SK-N-SH (cell line): ENCODE results near the gene SLC25A47. TPM values are rescaled to one million over a fixed set of nuclear protein-coding genes. Genes with fewer than 3 reads are reported as not detected.

Source experiments
- CTCF ChIA-PET: fragments of 300-600, 350-600 bp; formaldehyde crosslinking; extraction: SDS; loops from one replicate; lab custom pipeline; 2021; lab: Yijun Ruan, JAX
- POLR2A ChIA-PET: fragments of 350-600 bp; sonication (Branson Sonifier 250); formaldehyde crosslinking; extraction: SDS; loops from one replicate; lab custom pipeline; 2020; ENCODE audit warnings: antibody characterized with exemption, inconsistent platforms; lab: Yijun Ruan, JAX
- DNase-seq: peaks from one replicate; pipeline ENCODE4 v3.0.0; 2012
- H2AFZ ChIP-seq: fragments of 200-600 bp; sonication (generic); 2 replicates; pipeline ENCODE4 v1.8.1; 2016; ENCODE audit warnings: antibody characterized with exemption, mild to moderate bottlenecking, low read depth
- H3F3A ChIP-seq: fragments of 200-600 bp; sonication (generic); replicated peaks from 2 replicates; pipeline ENCODE3; 2016; ENCODE audit warnings: antibody characterized with exemption, mild to moderate bottlenecking; ENCODE audit not compliant: insufficient read depth
- H3K27ac ChIP-seq, 2 experiments: fragments of 200-500 bp in 1 of 2; fragments of 200-600 bp in 1 of 2; sonication (Bioruptor generic) in 1 of 2; sonication (generic), shearing (Covaris generic) in 1 of 2; 2 replicates each; pipeline versions ENCODE4 v1.5.1 to v1.6.1; 2014 to 2016; ENCODE audit warnings: low read depth in 2 of 2, inconsistent platforms in 1 of 2, low read length in 1 of 2, mild to moderate bottlenecking in 1 of 2, mixed read lengths in 1 of 2
- H3K27me3 ChIP-seq: fragments of 200-600 bp; sonication (generic), shearing (Covaris generic); 2 replicates; pipeline ENCODE4 v1.6.1; 2016; ENCODE audit warnings: mixed run types; ENCODE audit not compliant: insufficient read depth
- H3K36me3 ChIP-seq, 2 experiments: fragments of 200-500 bp in 1 of 2; fragments of 200-600 bp in 1 of 2; sonication (Bioruptor generic) in 1 of 2; sonication (generic) in 1 of 2; replicated peaks in 1 of 2; 2 replicates each; pipeline versions ENCODE3 to v1.5.1; 2014 to 2016; ENCODE audit warnings: low read length in 1 of 2, mild to moderate bottlenecking in 1 of 2; ENCODE audit not compliant: insufficient read depth in 2 of 2, control insufficient read depth in 1 of 2
- H3K4me1 ChIP-seq, 2 experiments: fragments of 200-500 bp in 1 of 2; fragments of 200-600 bp in 1 of 2; sonication (Bioruptor generic) in 1 of 2; sonication (generic), shearing (Covaris generic) in 1 of 2; 2 replicates each; pipeline versions ENCODE4 v1.5.1 to v1.6.1; 2014 to 2016; ENCODE audit warnings: low read depth in 1 of 2, low read length in 1 of 2, mixed run types in 1 of 2; ENCODE audit not compliant: insufficient read depth in 2 of 2, control insufficient read depth in 1 of 2
- H3K4me2 ChIP-seq: fragments of 200-600 bp; sonication (generic), shearing (Covaris generic); 2 replicates; pipeline ENCODE4 v1.6.1; 2017; ENCODE audit warnings: mixed run types
- H3K4me3 ChIP-seq, 2 experiments: fragments of 200-500 bp in 1 of 2; fragments of 200-600 bp in 1 of 2; sonication (Bioruptor generic) in 1 of 2; sonication (generic), shearing (Covaris generic) in 1 of 2; 2 replicates each; pipeline versions ENCODE4 v1.5.1 to v1.8.1; 2014 to 2016; ENCODE audit warnings: low read depth in 2 of 2, inconsistent platforms in 1 of 2, low read length in 1 of 2, mild to moderate bottlenecking in 1 of 2, mixed read lengths in 1 of 2, moderate library complexity in 1 of 2
- H3K79me2 ChIP-seq: fragments of 200-600 bp; sonication (generic); 2 replicates; pipeline ENCODE4 v1.8.1; 2017; ENCODE audit warnings: mild to moderate bottlenecking; ENCODE audit not compliant: insufficient read depth
- H3K9ac ChIP-seq: fragments of 200-600 bp; sonication (generic); 2 replicates; pipeline ENCODE4 v1.6.1; 2017; ENCODE audit warnings: mixed run types
- H3K9me2 ChIP-seq: fragments of 200-600 bp; sonication (generic); 2 replicates; pipeline ENCODE4 v1.6.1; 2017; ENCODE audit warnings: mixed run types
- H3K9me3 ChIP-seq: fragments of 200-600 bp; sonication (generic); 2 replicates; pipeline ENCODE4 v1.6.1; 2017; ENCODE audit warnings: mixed run types, mild to moderate bottlenecking, moderate library complexity
- H4K20me1 ChIP-seq: fragments of 200-600 bp; sonication (generic); 2 replicates; pipeline ENCODE4 v1.6.1; 2017; ENCODE audit warnings: mild to moderate bottlenecking, mixed run types; ENCODE audit not compliant: insufficient read depth
- CHD2 ChIP-seq: fragments of 150-350 bp; IDR thresholded peaks from 2 replicates; pipeline ENCODE4 v1.6.1; 2018; ENCODE audit warnings: low read length; ENCODE audit not compliant: partially characterized antibody
- FOSL2 ChIP-seq: IDR thresholded peaks from 2 replicates; pipeline ENCODE4 v1.4.0; 2012; ENCODE audit warnings: low read depth, mild to moderate bottlenecking, moderate library complexity, borderline replicate concordance
- MXI1 ChIP-seq: IDR thresholded peaks from 2 replicates; pipeline ENCODE4 v1.6.1; 2012; ENCODE audit warnings: mild to moderate bottlenecking, low read depth, low read length, improper control_type of control experiment
- NRF1 ChIP-seq: IDR thresholded peaks from 2 replicates; pipeline ENCODE4 v1.6.1; 2012; ENCODE audit warnings: low read depth, mild to moderate bottlenecking, low read length
- POLR2AphosphoS5 ChIP-seq: IDR thresholded peaks from 2 replicates; pipeline ENCODE4 v1.6.1; 2012; ENCODE audit warnings: low read depth, low read length
- RAD21 ChIP-seq: IDR thresholded peaks from 2 replicates; pipeline ENCODE4 v1.6.1; 2012; ENCODE audit warnings: mild to moderate bottlenecking, low read length
- RFX5 ChIP-seq: IDR thresholded peaks from 2 replicates; pipeline ENCODE4 v1.6.1; 2012; ENCODE audit warnings: mild to moderate bottlenecking, improper control_type of control experiment, low read length
- TAF1 ChIP-seq: IDR thresholded peaks from 2 replicates; pipeline ENCODE4 v1.6.1; 2012; ENCODE audit warnings: low read depth, mild to moderate bottlenecking, low read length, moderate library complexity, borderline replicate concordance
- TCF12 ChIP-seq: IDR thresholded peaks from 2 replicates; pipeline ENCODE4 v1.4.0; 2012
- YY1 ChIP-seq: IDR thresholded peaks from 2 replicates; pipeline ENCODE4 v1.4.0; 2012; ENCODE audit warnings: low read depth, mild to moderate bottlenecking
- WGBS: methylation state at CpG from one replicate; pipeline ENCODE4 v1.1.6; 2017; ENCODE audit warnings: low lambda C conversion rate; 5-methylcytosine and 5-hydroxymethylcytosine counted together
- polyA plus RNA-seq, 3 experiments: library from polyadenylated mRNA; depleted of rRNA; stranded (reverse); fragments of >200 nt; gene quantifications; 2 replicates each; pipeline ENCODE4 v1.2.3, GENCODE V29; 2012
- TF ChIP-seq, protein P1 (sequence below): IDR thresholded peaks from 2 replicates; pipeline ENCODE4; 2012
- TF ChIP-seq, protein P2 (sequence below): IDR thresholded peaks from 2 replicates; pipeline ENCODE4 v1.6.1; 2012; ENCODE audit warnings: mild to moderate bottlenecking, low read depth, low read length, moderate library complexity
- TF ChIP-seq, protein P3 (sequence below): fragments of 150-350 bp; IDR thresholded peaks from 2 replicates; pipeline ENCODE4 v1.6.1; 2017; ENCODE audit warnings: antibody characterized with exemption, low read length, low read depth, borderline replicate concordance
- TF ChIP-seq, protein P4 (sequence below): fragments of 200-600 bp; sonication (generic); IDR thresholded peaks from 2 replicates; pipeline ENCODE4 v1.6.1; 2017; ENCODE audit warnings: antibody characterized with exemption, mild to moderate bottlenecking, moderate library complexity
- TF ChIP-seq, protein P5 (sequence below): fragments of 150-350 bp; IDR thresholded peaks from 2 replicates; pipeline ENCODE4 v1.6.1; 2016; ENCODE audit warnings: mild to moderate bottlenecking, low read depth, low read length
- TF ChIP-seq, protein P6 (sequence below): IDR thresholded peaks from 2 replicates; pipeline ENCODE4 v1.4.0; 2012; ENCODE audit warnings: low read depth

Gene SLC25A47
- polyA plus RNA-seq, 1 of the 3 experiments (the other 2 are of a cell fraction) = not detected

DNA sequence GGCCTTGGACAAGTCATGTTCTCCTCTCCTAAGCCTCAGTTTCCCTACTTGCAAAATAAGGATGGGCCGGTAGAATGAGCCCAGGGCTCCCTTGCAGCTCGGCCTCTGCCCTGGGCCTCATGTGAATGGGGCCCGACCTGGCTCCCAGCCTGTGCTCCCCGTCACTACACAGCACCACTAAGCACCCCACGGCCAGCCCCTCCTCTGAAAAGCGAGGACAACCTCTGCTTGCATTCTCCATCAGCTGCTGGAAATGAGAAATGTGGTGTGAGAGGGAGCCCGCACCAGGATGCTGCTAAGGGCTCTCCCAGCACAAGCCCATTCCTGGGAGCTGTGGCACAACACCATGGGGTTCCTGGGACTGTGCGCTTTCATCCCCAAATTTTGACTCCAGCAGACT lies 10.2 kb downstream of the SLC25A47 start:
- no peak overlapping the region for H3K27ac ChIP-seq
- ChIA-PET CTCF (no interaction called here), POLR2A (no interaction called here)
- H3K4me1 ChIP-seq = no peaks in the 10 kb centered on the region; a peak in 1 of 4 replicates
- H3K9me2 ChIP-seq = no peaks in the 10 kb centered on the region
- H3K9me3 ChIP-seq = no peaks in the 10 kb centered on the region
- H3F3A ChIP-seq = no peaks in the 10 kb centered on the region
- H2AFZ ChIP-seq = no peak overlapping the region
- 95% methylated on average over 5 of the region's 8 CpGs for WGBS
- no peaks in the 10 kb centered on the region for H3K79me2 ChIP-seq
- H3K9ac ChIP-seq = no peak overlapping the region
- H3K4me3 ChIP-seq = no peak overlapping the region
- TF ChIP-seq TAF1 (no peak), TCF12 (no peak), YY1 (no peak), CHD2 (no peak), RFX5 (no peak), RAD21 (no peak), NRF1 (no peak), MXI1 (no peak)
- TF ChIP-seq, protein P1, sequence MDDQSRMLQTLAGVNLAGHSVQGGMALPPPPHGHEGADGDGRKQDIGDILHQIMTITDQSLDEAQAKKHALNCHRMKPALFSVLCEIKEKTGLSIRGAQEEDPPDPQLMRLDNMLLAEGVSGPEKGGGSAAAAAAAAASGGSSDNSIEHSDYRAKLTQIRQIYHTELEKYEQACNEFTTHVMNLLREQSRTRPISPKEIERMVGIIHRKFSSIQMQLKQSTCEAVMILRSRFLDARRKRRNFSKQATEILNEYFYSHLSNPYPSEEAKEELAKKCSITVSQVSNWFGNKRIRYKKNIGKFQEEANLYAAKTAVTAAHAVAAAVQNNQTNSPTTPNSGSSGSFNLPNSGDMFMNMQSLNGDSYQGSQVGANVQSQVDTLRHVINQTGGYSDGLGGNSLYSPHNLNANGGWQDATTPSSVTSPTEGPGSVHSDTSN = no peak
- TF ChIP-seq, protein P2, sequence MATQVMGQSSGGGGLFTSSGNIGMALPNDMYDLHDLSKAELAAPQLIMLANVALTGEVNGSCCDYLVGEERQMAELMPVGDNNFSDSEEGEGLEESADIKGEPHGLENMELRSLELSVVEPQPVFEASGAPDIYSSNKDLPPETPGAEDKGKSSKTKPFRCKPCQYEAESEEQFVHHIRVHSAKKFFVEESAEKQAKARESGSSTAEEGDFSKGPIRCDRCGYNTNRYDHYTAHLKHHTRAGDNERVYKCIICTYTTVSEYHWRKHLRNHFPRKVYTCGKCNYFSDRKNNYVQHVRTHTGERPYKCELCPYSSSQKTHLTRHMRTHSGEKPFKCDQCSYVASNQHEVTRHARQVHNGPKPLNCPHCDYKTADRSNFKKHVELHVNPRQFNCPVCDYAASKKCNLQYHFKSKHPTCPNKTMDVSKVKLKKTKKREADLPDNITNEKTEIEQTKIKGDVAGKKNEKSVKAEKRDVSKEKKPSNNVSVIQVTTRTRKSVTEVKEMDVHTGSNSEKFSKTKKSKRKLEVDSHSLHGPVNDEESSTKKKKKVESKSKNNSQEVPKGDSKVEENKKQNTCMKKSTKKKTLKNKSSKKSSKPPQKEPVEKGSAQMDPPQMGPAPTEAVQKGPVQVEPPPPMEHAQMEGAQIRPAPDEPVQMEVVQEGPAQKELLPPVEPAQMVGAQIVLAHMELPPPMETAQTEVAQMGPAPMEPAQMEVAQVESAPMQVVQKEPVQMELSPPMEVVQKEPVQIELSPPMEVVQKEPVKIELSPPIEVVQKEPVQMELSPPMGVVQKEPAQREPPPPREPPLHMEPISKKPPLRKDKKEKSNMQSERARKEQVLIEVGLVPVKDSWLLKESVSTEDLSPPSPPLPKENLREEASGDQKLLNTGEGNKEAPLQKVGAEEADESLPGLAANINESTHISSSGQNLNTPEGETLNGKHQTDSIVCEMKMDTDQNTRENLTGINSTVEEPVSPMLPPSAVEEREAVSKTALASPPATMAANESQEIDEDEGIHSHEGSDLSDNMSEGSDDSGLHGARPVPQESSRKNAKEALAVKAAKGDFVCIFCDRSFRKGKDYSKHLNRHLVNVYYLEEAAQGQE = no peak
- TF ChIP-seq, protein P3, sequence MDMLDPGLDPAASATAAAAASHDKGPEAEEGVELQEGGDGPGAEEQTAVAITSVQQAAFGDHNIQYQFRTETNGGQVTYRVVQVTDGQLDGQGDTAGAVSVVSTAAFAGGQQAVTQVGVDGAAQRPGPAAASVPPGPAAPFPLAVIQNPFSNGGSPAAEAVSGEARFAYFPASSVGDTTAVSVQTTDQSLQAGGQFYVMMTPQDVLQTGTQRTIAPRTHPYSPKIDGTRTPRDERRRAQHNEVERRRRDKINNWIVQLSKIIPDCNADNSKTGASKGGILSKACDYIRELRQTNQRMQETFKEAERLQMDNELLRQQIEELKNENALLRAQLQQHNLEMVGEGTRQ = no peak
- H3K36me3 ChIP-seq = peaks cover 6 to 18% of the 10 kb centered on the region in 2 experiments
- H3K4me2 ChIP-seq = no peak overlapping the region
- no peaks in the 10 kb centered on the region for H4K20me1 ChIP-seq
- no peak for DNase-seq
- no peaks in the 10 kb centered on the region for H3K27me3 ChIP-seq

DNA sequence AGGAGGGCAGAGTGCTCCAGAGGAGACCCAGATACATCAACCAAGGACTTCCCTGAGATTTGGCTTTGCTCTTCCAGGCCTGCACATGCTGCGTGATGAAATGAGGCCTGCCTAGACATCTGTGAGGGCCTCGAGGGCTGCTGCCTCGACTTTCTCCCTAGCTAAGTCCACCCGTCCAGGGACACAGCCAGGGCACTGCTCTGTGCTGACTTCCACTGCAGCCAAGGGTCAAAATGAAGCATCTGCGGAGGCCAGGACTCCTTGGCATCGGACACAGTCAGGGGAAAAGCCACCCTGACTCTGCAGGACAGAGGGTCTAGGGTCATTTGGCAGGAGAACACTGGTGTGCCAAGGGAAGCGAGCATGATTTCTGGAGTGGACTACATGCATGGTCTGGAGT lies 10.7 kb downstream of the SLC25A47 start:
- TF ChIP-seq YY1 (no peak), TCF12 (no peak), POLR2AphosphoS5 (no peak), FOSL2 (no peak)
- TF ChIP-seq, protein P3 = no peak
- TF ChIP-seq, protein P4, sequence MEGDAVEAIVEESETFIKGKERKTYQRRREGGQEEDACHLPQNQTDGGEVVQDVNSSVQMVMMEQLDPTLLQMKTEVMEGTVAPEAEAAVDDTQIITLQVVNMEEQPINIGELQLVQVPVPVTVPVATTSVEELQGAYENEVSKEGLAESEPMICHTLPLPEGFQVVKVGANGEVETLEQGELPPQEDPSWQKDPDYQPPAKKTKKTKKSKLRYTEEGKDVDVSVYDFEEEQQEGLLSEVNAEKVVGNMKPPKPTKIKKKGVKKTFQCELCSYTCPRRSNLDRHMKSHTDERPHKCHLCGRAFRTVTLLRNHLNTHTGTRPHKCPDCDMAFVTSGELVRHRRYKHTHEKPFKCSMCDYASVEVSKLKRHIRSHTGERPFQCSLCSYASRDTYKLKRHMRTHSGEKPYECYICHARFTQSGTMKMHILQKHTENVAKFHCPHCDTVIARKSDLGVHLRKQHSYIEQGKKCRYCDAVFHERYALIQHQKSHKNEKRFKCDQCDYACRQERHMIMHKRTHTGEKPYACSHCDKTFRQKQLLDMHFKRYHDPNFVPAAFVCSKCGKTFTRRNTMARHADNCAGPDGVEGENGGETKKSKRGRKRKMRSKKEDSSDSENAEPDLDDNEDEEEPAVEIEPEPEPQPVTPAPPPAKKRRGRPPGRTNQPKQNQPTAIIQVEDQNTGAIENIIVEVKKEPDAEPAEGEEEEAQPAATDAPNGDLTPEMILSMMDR = no peak
- TF ChIP-seq, protein P5, sequence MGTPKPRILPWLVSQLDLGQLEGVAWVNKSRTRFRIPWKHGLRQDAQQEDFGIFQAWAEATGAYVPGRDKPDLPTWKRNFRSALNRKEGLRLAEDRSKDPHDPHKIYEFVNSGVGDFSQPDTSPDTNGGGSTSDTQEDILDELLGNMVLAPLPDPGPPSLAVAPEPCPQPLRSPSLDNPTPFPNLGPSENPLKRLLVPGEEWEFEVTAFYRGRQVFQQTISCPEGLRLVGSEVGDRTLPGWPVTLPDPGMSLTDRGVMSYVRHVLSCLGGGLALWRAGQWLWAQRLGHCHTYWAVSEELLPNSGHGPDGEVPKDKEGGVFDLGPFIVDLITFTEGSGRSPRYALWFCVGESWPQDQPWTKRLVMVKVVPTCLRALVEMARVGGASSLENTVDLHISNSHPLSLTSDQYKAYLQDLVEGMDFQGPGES = no peak
- TF ChIP-seq, protein P6, sequence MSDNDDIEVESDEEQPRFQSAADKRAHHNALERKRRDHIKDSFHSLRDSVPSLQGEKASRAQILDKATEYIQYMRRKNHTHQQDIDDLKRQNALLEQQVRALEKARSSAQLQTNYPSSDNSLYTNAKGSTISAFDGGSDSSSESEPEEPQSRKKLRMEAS = no peak
- TF ChIP-seq, all 33 proteins: peak for 0
- Histone ChIP-seq H3K4me1 (no peaks in the 10 kb centered on the region; a peak in 1 of 4 replicates), H3K4me3 (no peak overlapping the region), H3K4me2 (no peak overlapping the region), H3K9me3 (no peaks in the 10 kb centered on the region), H3K9ac (no peak overlapping the region), H3F3A (no peaks in the 10 kb centered on the region), H3K27me3 (no peaks in the 10 kb centered on the region), H3K9me2 (no peaks in the 10 kb centered on the region), H3K79me2 (no peaks in the 10 kb centered on the region), H2AFZ (no peak overlapping the region), H3K27ac (no peak overlapping the region), H4K20me1 (no peaks in the 10 kb centered on the region), H3K36me3 (peaks cover 9 to 18% of the 10 kb centered on the region in 2 experiments)
- ChIA-PET POLR2A (no interaction called here), CTCF (no interaction called here)
- no peak for DNase-seq
- 100% methylated on average over 1 of the region's 7 CpGs for WGBS
